ENCODE results near the gene ARHGDIG. TPM values are rescaled to one million over a fixed set of nuclear protein-coding genes. Genes with fewer than 3 reads are reported as not detected.

ARHGDIG gene
- polyA plus RNA-seq, 3 donors: not detected

- Mint-ChIP-seq H3K4me3 (no peak overlapping the region), H3K27me3 (ENCODE audit: low read depth in 3 of 3) (peaks cover 0 to 1% (median 0%) of the 10 kb centered on the region in 3 donors), H3K27ac (peak overlapping the region in 6 of 7 donors; percentile 34 to 74 (median 55)), H3K4me1 (no peaks in the 10 kb centered on the region), H3K36me3 (peaks cover 58 to 93% of the 10 kb centered on the region in 2 donors), H3K9me3 (no peaks in the 10 kb centered on the region)
- Histone ChIP-seq H3K4me2 (replicated peaks; ENCODE audit: extremely low read depth, low read length, poor library complexity, severe bottlenecking) (no peak overlapping the region), H3K27ac (ENCODE audit: low read depth in 1 of 2, low read length in 2 of 2) (no peak overlapping the region), H3K27me3 (ENCODE audit: control insufficient read depth in 2 of 2, insufficient read depth in 2 of 2, low read length in 2 of 2) (no peaks in the 10 kb centered on the region), H3K9ac (ENCODE audit: insufficient read depth, low read length, poor library complexity, severe bottlenecking) (no peak overlapping the region), H3K4me1 (ENCODE audit: control insufficient read depth in 1 of 2, insufficient read depth in 2 of 2, low read length in 2 of 2) (no peaks in the 10 kb centered on the region), H3K79me2 (ENCODE audit: insufficient read depth, low read length) (no peaks in the 10 kb centered on the region), H3K9me3 (replicated peaks in 1 of 2; ENCODE audit: control insufficient read depth in 1 of 2, insufficient read depth in 1 of 2, low read length in 2 of 2) (no peaks in the 10 kb centered on the region), H3K36me3 (replicated peaks in 1 of 2; ENCODE audit: control insufficient read depth in 1 of 2, insufficient read depth in 2 of 2, low read length in 2 of 2) (peaks cover 56 to 80% of the 10 kb centered on the region in 2 donors), H4K20me1 (ENCODE audit: insufficient read depth, low read length) (no peaks in the 10 kb centered on the region), H3K4me3 (replicated peaks in 1 of 3; ENCODE audit: low read depth in 2 of 3, low read length in 3 of 3) (no peak overlapping the region), H2AFZ (ENCODE audit: insufficient read depth, low read depth, low read length, poor library complexity, severe bottlenecking) (no peak overlapping the region)
- peak; percentile 33 to 43 (median 41) for DNase-seq
- peak; percentile 22 for TF ChIP-seq CTCF (IDR thresholded peaks at IDR 0.05)
- whole genome bisulfite sequencing (ENCODE audit: insufficient coverage): 87% methylated on average over 33 of the region's 43 CpGs
- intact Hi-C loops (cut with micrococcal nuclease): loop anchor here in 1 of 2 donors (5.0 kb wide), 1 partner anchor 48 kb away; the partner anchor contains the start of gene AXIN1
Observed at GRCh38 chr16:303760-304505, 23.5 kb downstream of the ARHGDIG start.

GRCh38 chr16:305916-306626 lies 25.7 kb downstream of the ARHGDIG start:
- peak overlapping the region in 1 of 7 donors; percentile 55 for H3K27ac Mint-ChIP-seq
- H3K27me3 ChIP-seq (ENCODE audit: control insufficient read depth in 2 of 2, insufficient read depth in 2 of 2, low read length in 2 of 2): no peaks in the 10 kb centered on the region
- H2AFZ ChIP-seq (ENCODE audit: insufficient read depth, low read depth, low read length, poor library complexity, severe bottlenecking): no peak overlapping the region
- DNase-seq: no peak
- peaks cover 63 to 94% of the 10 kb centered on the region in 2 donors for H3K36me3 Mint-ChIP-seq
- no peak overlapping the region for H3K4me3 ChIP-seq (replicated peaks in 1 of 3; ENCODE audit: low read depth in 2 of 3, low read length in 3 of 3)
- WGBS (ENCODE audit: insufficient coverage): 97% methylated on average over 3 of the region's 19 CpGs
- intact Hi-C loops (cut with micrococcal nuclease): no loop called here
- no peaks in the 10 kb centered on the region for H3K9me3 Mint-ChIP-seq
- no peak overlapping the region for H3K27ac ChIP-seq (ENCODE audit: low read depth in 1 of 2, low read length in 2 of 2)
- no peaks in the 10 kb centered on the region for H3K4me1 ChIP-seq (ENCODE audit: control insufficient read depth in 1 of 2, insufficient read depth in 2 of 2, low read length in 2 of 2)
- no peak for TF ChIP-seq CTCF (IDR thresholded peaks at IDR 0.05)
- peaks cover 0 to 1% (median 0%) of the 10 kb centered on the region in 3 donors for H3K27me3 Mint-ChIP-seq (ENCODE audit: low read depth in 3 of 3)
- H3K9me3 ChIP-seq (replicated peaks in 1 of 2; ENCODE audit: control insufficient read depth in 1 of 2, insufficient read depth in 1 of 2, low read length in 2 of 2): no peaks in the 10 kb centered on the region
- H3K36me3 ChIP-seq (replicated peaks in 1 of 2; ENCODE audit: control insufficient read depth in 1 of 2, insufficient read depth in 2 of 2, low read length in 2 of 2): peaks cover 66 to 87% of the 10 kb centered on the region in 2 donors
- no peaks in the 10 kb centered on the region for H3K79me2 ChIP-seq (ENCODE audit: insufficient read depth, low read length)
- no peaks in the 10 kb centered on the region for H3K4me1 Mint-ChIP-seq
- no peak overlapping the region for H3K4me3 Mint-ChIP-seq
- H4K20me1 ChIP-seq (ENCODE audit: insufficient read depth, low read length): peaks cover 6% of the 10 kb centered on the region
- no peak overlapping the region for H3K4me2 ChIP-seq (replicated peaks; ENCODE audit: extremely low read depth, low read length, poor library complexity, severe bottlenecking)
- no peak overlapping the region for H3K9ac ChIP-seq (ENCODE audit: insufficient read depth, low read length, poor library complexity, severe bottlenecking)

Data from CD14-positive monocyte (primary cell).